ENCODE results near the gene PIK3R3. TPM values are rescaled to one million over a fixed set of nuclear protein-coding genes. Genes with fewer than 3 reads are reported as not detected.

Gene PIK3R3
- polyA plus RNA-seq, 1 donor (not counting 4 experiments of a cell fraction or from before 2014, with no cell fraction given): 11.9 TPM

GRCh38 chr1:46113948-46114347 lies 18.5 kb downstream of the PIK3R3 start:
- no peaks in the 10 kb centered on the region for H3K79me2 ChIP-seq (ENCODE audit: control insufficient read depth, insufficient read depth, low read length)

GRCh38 chr1:46112108-46112507 lies 20.3 kb downstream of the PIK3R3 start:
- FAIRE-seq: no peak

More at GRCh38 chr1:46113948-46114347, 18.5 kb downstream of the PIK3R3 start:
- Histone ChIP-seq H3K9me3 (ENCODE audit: control insufficient read depth, low read depth, low read length) (no peaks in the 10 kb centered on the region), H3K4me3 (ENCODE audit: control insufficient read depth in 2 of 3, extremely low read depth in 1 of 3, insufficient read depth in 2 of 3, low read depth in 1 of 3, low read length in 3 of 3) (no peak overlapping the region), H3K9ac (ENCODE audit: control insufficient read depth, extremely low read depth, insufficient read depth, low read length) (no peak overlapping the region), H2AFZ (ENCODE audit: control insufficient read depth, low read length) (no peak overlapping the region), H3K4me1 (ENCODE audit: control insufficient read depth, extremely low read depth, insufficient read depth, low read length) (no peaks in the 10 kb centered on the region), H3K36me3 (ENCODE audit: control insufficient read depth in 2 of 2, extremely low read depth in 1 of 2, insufficient read depth in 2 of 2, low read length in 2 of 2) (no peaks in the 10 kb centered on the region), H3K4me2 (ENCODE audit: control insufficient read depth, extremely low read depth, insufficient read depth, low read depth, low read length) (no peak overlapping the region), H3K27me3 (ENCODE audit: control insufficient read depth, extremely low read depth, insufficient read depth, low read length) (no peaks in the 10 kb centered on the region), H4K20me1 (ENCODE audit: control insufficient read depth, extremely low read depth, insufficient read depth, low read length) (no peaks in the 10 kb centered on the region), H3K27ac (ENCODE audit: control insufficient read depth, insufficient read depth, low read length) (no peak overlapping the region), H3K9me1 (ENCODE audit: control insufficient read depth, extremely low read depth, insufficient read depth, low read length) (no peaks in the 10 kb centered on the region)
- dilution Hi-C loops (cut with MboI; ENCODE audit: extremely low pct_ligation_motif_present, low sequenced_read_pairs): no loop called here
- no peak for FAIRE-seq
- no peak for DNase-seq (ENCODE audit: low read depth, low spot score)
- no peak for TF ChIP-seq EZH2 (IDR thresholded peaks at IDR 0.05; ENCODE audit: low read length)
- no peak for TF ChIP-seq CTCF (optimal IDR thresholded peaks at IDR 0.05 in 1 of 3, IDR thresholded peaks at IDR 0.05 in 1 of 3, conservative IDR thresholded peaks at IDR 0.05 in 1 of 3; ENCODE audit: extremely low read depth in 1 of 3, insufficient read depth in 2 of 3, low read length in 3 of 3)

More at GRCh38 chr1:46112108-46112507, 20.3 kb downstream of the PIK3R3 start:
- Histone ChIP-seq H3K79me2 (ENCODE audit: control insufficient read depth, insufficient read depth, low read length) (no peaks in the 10 kb centered on the region), H2AFZ (ENCODE audit: control insufficient read depth, low read length) (no peak overlapping the region), H3K9me1 (ENCODE audit: control insufficient read depth, extremely low read depth, insufficient read depth, low read length) (no peaks in the 10 kb centered on the region), H3K9ac (ENCODE audit: control insufficient read depth, extremely low read depth, insufficient read depth, low read length) (no peak overlapping the region), H3K27ac (ENCODE audit: control insufficient read depth, insufficient read depth, low read length) (no peak overlapping the region), H3K4me1 (ENCODE audit: control insufficient read depth, extremely low read depth, insufficient read depth, low read length) (no peaks in the 10 kb centered on the region), H4K20me1 (ENCODE audit: control insufficient read depth, extremely low read depth, insufficient read depth, low read length) (no peaks in the 10 kb centered on the region), H3K4me3 (ENCODE audit: control insufficient read depth in 2 of 3, extremely low read depth in 1 of 3, insufficient read depth in 2 of 3, low read depth in 1 of 3, low read length in 3 of 3) (no peak overlapping the region), H3K4me2 (ENCODE audit: control insufficient read depth, extremely low read depth, insufficient read depth, low read depth, low read length) (no peak overlapping the region), H3K9me3 (ENCODE audit: control insufficient read depth, low read depth, low read length) (no peaks in the 10 kb centered on the region), H3K27me3 (ENCODE audit: control insufficient read depth, extremely low read depth, insufficient read depth, low read length) (no peaks in the 10 kb centered on the region), H3K36me3 (ENCODE audit: control insufficient read depth in 2 of 2, extremely low read depth in 1 of 2, insufficient read depth in 2 of 2, low read length in 2 of 2) (no peaks in the 10 kb centered on the region)
- no peak for TF ChIP-seq CTCF (optimal IDR thresholded peaks at IDR 0.05 in 1 of 3, IDR thresholded peaks at IDR 0.05 in 1 of 3, conservative IDR thresholded peaks at IDR 0.05 in 1 of 3; ENCODE audit: extremely low read depth in 1 of 3, insufficient read depth in 2 of 3, low read length in 3 of 3)
- no peak for TF ChIP-seq EZH2 (IDR thresholded peaks at IDR 0.05; ENCODE audit: low read length)
- no peak for DNase-seq (ENCODE audit: low read depth, low spot score)
- dilution Hi-C loops (cut with MboI; ENCODE audit: extremely low pct_ligation_motif_present, low sequenced_read_pairs): no loop called here

All from keratinocyte (primary cell).